Liver (tissue), 3 donors: ENCODE results near the gene LBX1.

Experiments used
- HNF4G ChIP-seq: IDR thresholded peaks from 2 replicates; pipeline ENCODE4 v1.6.1; 2016; ENCODE audit warnings: antibody characterized with exemption
- JUND ChIP-seq, 2 donors: IDR thresholded peaks; 2 replicates each; pipeline ENCODE4 v1.6.1; 2016; ENCODE audit warnings: antibody characterized with exemption in 2 of 2
- NR2F2 ChIP-seq: IDR thresholded peaks from 2 replicates; pipeline ENCODE4 v1.6.1; 2016; ENCODE audit warnings: antibody characterized with exemption
- RAD21 ChIP-seq, 2 donors: IDR thresholded peaks; 2 replicates each; pipeline ENCODE4 v1.6.1; 2016; ENCODE audit warnings: antibody characterized with exemption in 2 of 2, mild to moderate bottlenecking in 2 of 2
- RXRA ChIP-seq, 2 donors: IDR thresholded peaks; 2 replicates each; pipeline ENCODE4 v1.6.1; 2017 to 2018; ENCODE audit warnings: antibody characterized with exemption in 2 of 2, mild to moderate bottlenecking in 1 of 2
- SP1 ChIP-seq: IDR thresholded peaks from 2 replicates; pipeline ENCODE4 v1.6.1; 2018; ENCODE audit warnings: antibody characterized with exemption, mild to moderate bottlenecking
- TAF1 ChIP-seq: conservative IDR thresholded peaks from 2 replicates; pipeline ENCODE4 v1.6.1; 2016; ENCODE audit warnings: antibody characterized with exemption, mild to moderate bottlenecking
- YY1 ChIP-seq: IDR thresholded peaks from 2 replicates; pipeline ENCODE4 v1.6.1; 2016; ENCODE audit warnings: antibody characterized with exemption, mild to moderate bottlenecking
- ZBTB33 ChIP-seq: IDR thresholded peaks from 2 replicates; pipeline ENCODE4 v1.6.1; 2016; ENCODE audit warnings: antibody characterized with exemption
- TF ChIP-seq, protein P1 (sequence below): fragments of 150-350 bp; IDR thresholded peaks from 2 replicates; pipeline ENCODE4 v1.5.1; 2017; ENCODE audit warnings: improper control_type of control experiment, low read depth, low read length; ENCODE audit not compliant: missing input control
- TF ChIP-seq, protein P2 (sequence below): IDR thresholded peaks from 2 replicates; pipeline ENCODE4 v1.6.1; 2016; ENCODE audit warnings: antibody characterized with exemption
- TF ChIP-seq, protein P3 (sequence below): IDR thresholded peaks from 2 replicates; pipeline ENCODE4 v1.6.1; 2016; ENCODE audit warnings: antibody characterized with exemption, mild to moderate bottlenecking
- TF ChIP-seq, protein P4 (sequence below): IDR thresholded peaks from 2 replicates; pipeline ENCODE4 v1.6.1; 2016; ENCODE audit warnings: antibody characterized with exemption
- donor health status: healthy.
- donor health status: healthy.

DNA sequence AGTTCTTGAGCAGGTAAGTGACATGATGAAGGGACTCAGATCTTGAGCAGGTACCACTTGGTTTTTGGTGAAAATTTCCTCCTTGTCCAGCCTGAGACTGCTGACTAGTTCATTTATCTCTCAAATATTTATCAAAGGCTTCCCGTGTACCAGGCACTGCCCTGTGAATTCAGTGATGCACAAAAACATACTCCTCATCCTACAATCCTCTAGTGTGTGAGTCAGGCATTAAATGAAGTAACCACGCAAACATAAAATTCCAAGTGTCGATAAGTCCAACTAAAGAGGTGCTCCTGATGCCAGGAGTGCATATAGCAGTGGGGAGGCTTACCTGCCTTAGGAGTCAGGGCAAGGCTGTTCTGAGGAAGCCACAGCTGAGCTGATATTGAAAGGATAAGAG lies 41.5 kb upstream of the LBX1 start:
- TF ChIP-seq, protein P1, sequence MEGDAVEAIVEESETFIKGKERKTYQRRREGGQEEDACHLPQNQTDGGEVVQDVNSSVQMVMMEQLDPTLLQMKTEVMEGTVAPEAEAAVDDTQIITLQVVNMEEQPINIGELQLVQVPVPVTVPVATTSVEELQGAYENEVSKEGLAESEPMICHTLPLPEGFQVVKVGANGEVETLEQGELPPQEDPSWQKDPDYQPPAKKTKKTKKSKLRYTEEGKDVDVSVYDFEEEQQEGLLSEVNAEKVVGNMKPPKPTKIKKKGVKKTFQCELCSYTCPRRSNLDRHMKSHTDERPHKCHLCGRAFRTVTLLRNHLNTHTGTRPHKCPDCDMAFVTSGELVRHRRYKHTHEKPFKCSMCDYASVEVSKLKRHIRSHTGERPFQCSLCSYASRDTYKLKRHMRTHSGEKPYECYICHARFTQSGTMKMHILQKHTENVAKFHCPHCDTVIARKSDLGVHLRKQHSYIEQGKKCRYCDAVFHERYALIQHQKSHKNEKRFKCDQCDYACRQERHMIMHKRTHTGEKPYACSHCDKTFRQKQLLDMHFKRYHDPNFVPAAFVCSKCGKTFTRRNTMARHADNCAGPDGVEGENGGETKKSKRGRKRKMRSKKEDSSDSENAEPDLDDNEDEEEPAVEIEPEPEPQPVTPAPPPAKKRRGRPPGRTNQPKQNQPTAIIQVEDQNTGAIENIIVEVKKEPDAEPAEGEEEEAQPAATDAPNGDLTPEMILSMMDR: no peak
- TF ChIP-seq SP1 (no peak), RXRA (IDR thresholded peaks at IDR 0.05) (no peak), RAD21 (IDR thresholded peaks at IDR 0.05) (no peak), JUND (IDR thresholded peaks at IDR 0.05) (no peak), TAF1 (no peak), YY1 (no peak), HNF4G (no peak), ZBTB33 (no peak), NR2F2 (no peak)
- TF ChIP-seq, protein P2, sequence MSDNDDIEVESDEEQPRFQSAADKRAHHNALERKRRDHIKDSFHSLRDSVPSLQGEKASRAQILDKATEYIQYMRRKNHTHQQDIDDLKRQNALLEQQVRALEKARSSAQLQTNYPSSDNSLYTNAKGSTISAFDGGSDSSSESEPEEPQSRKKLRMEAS: no peak
- TF ChIP-seq, protein P3, sequence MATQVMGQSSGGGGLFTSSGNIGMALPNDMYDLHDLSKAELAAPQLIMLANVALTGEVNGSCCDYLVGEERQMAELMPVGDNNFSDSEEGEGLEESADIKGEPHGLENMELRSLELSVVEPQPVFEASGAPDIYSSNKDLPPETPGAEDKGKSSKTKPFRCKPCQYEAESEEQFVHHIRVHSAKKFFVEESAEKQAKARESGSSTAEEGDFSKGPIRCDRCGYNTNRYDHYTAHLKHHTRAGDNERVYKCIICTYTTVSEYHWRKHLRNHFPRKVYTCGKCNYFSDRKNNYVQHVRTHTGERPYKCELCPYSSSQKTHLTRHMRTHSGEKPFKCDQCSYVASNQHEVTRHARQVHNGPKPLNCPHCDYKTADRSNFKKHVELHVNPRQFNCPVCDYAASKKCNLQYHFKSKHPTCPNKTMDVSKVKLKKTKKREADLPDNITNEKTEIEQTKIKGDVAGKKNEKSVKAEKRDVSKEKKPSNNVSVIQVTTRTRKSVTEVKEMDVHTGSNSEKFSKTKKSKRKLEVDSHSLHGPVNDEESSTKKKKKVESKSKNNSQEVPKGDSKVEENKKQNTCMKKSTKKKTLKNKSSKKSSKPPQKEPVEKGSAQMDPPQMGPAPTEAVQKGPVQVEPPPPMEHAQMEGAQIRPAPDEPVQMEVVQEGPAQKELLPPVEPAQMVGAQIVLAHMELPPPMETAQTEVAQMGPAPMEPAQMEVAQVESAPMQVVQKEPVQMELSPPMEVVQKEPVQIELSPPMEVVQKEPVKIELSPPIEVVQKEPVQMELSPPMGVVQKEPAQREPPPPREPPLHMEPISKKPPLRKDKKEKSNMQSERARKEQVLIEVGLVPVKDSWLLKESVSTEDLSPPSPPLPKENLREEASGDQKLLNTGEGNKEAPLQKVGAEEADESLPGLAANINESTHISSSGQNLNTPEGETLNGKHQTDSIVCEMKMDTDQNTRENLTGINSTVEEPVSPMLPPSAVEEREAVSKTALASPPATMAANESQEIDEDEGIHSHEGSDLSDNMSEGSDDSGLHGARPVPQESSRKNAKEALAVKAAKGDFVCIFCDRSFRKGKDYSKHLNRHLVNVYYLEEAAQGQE: no peak
- TF ChIP-seq, protein P4, sequence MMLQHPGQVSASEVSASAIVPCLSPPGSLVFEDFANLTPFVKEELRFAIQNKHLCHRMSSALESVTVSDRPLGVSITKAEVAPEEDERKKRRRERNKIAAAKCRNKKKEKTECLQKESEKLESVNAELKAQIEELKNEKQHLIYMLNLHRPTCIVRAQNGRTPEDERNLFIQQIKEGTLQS: no peak
